Adrenal gland (tissue), 12 donors: ENCODE measurements around the gene VIPR2. TPM values are rescaled to one million over a fixed set of nuclear protein-coding genes. Genes with fewer than 3 reads are reported as not detected.

Experiments
- DNase-seq, 7 donors: peaks; one replicate each; pipeline ENCODE4 v3.0.0-alpha.2; 2019 to 2020
- H3K27ac ChIP-seq, 5 donors: fragments of 200-600 bp; sonication (generic) in 4 of 5; 1 replicate in 3 of 5; 2 replicates in 2 of 5; pipeline versions ENCODE4 v1.5.1 to v1.8.0; 2016 to 2020; ENCODE audit warnings: mild to moderate bottlenecking in 1 of 5
- H3K27me3 ChIP-seq: fragments of 200-600 bp; 2 replicates; pipeline ENCODE4 v1.8.0; 2021
- H3K36me3 ChIP-seq, 2 donors: fragments of 200-600 bp; replicated peaks in 1 of 2; 1 replicate in 1 of 2; 2 replicates in 1 of 2; pipeline versions ENCODE4 v1.5.1 to v1.8.0; 2018 to 2022
- H3K4me1 ChIP-seq, 2 donors: fragments of 200-600 bp; replicated peaks in 1 of 2; 1 replicate in 1 of 2; 2 replicates in 1 of 2; pipeline versions ENCODE4 v1.5.1 to v1.8.0; 2018 to 2021
- H3K4me3 ChIP-seq, 4 donors: fragments of 200-600 bp; sonication (generic) in 3 of 4; one replicate each; pipeline ENCODE4 v1.5.1; 2016 to 2018
- H3K9me3 ChIP-seq, 3 donors: fragments of 200-600 bp; sonication (generic) in 1 of 3; replicated peaks in 1 of 3; 1 replicate in 2 of 3; 2 replicates in 1 of 3; pipeline versions ENCODE4 v1.5.1 to v1.8.0; 2016 to 2021
- POLR2A ChIP-seq, 2 donors: fragments of 450-650 bp; IDR thresholded peaks; one replicate each; pipeline ENCODE4 v1.6.1; 2017; ENCODE audit warnings: antibody characterized with exemption in 2 of 2, mild to moderate bottlenecking in 2 of 2, moderate library complexity in 1 of 2
- WGBS, 4 donors: extraction: QIAGEN DNeasy Blood & Tissue Kit in 2 of 4; methylation state at CpG; one replicate each; pipeline versions ENCODE4 v1.1.5 to v1.1.7; 2013 to 2017; 5-methylcytosine and 5-hydroxymethylcytosine counted together
- intact Hi-C, 2 donors: fragments of 100-400 bp; cut with DNase I; formaldehyde crosslinking; loops; one replicate each; pipeline versions ENCODE4 v1.14.1 to v1.15.0; 2022 to 2023
- polyA plus RNA-seq, 3 donors: library from polyadenylated mRNA; stranded (reverse); fragments of 200-250 nt in 2 of 3; fragments of 350-450 nt in 1 of 3; fragmentation: Illumina TruSeq in 1 of 3; extraction: RNeasy Lipid Tissue Mini Kit (QIAGEN cat#74804) in 1 of 3; gene quantifications; one replicate each; pipeline ENCODE4 v1.2.3, GENCODE V29; 2013 to 2014
- total RNA-seq, 9 donors: library from RNA; depleted of rRNA in 4 of 9; stranded (reverse); fragments of >200 nt in 4 of 9; fragments of 120-200 nt in 1 of 9; fragmentation: NEBNext Ultra II Directional in 1 of 9; extraction: Animal tissue kit (Norgen Biotek cat#: 25700) in 1 of 9; gene quantifications; one replicate each; pipeline versions ENCODE4 v1.1.0 to v1.2.4, GENCODE V29; 2013 to 2023
- TF ChIP-seq, protein P1 (sequence below), 6 experiments: fragments of 450-650 bp in 4 of 6; fragments of 200-600 bp in 2 of 6; sonication (generic) in 1 of 6; IDR thresholded peaks; 1 replicate in 5 of 6; 2 replicates in 1 of 6; pipeline versions ENCODE4 v1.5.1 to v1.8.0; 2016 to 2021; ENCODE audit warnings: antibody characterized with exemption in 6 of 6, mild to moderate bottlenecking in 2 of 6, moderate library complexity in 1 of 6
- donor health status: healthy with polysubstance abuse.
- donor health status: Bipolar disorder and iron deficiency.
- donor health status: DM: yes; HTN: yes; CAD: no.
- donor health status: DM: no; HTN: no; CAD: no.
- donor health status: DM: no; HTN: no; CAD: no.
- donor health status: DM: yes; HTN: yes; CAD: no.

VIPR2 gene
- total and polyA plus RNA-seq, 12 donors, result 0.06 to 3.8 (median 0.80) TPM

DNA sequence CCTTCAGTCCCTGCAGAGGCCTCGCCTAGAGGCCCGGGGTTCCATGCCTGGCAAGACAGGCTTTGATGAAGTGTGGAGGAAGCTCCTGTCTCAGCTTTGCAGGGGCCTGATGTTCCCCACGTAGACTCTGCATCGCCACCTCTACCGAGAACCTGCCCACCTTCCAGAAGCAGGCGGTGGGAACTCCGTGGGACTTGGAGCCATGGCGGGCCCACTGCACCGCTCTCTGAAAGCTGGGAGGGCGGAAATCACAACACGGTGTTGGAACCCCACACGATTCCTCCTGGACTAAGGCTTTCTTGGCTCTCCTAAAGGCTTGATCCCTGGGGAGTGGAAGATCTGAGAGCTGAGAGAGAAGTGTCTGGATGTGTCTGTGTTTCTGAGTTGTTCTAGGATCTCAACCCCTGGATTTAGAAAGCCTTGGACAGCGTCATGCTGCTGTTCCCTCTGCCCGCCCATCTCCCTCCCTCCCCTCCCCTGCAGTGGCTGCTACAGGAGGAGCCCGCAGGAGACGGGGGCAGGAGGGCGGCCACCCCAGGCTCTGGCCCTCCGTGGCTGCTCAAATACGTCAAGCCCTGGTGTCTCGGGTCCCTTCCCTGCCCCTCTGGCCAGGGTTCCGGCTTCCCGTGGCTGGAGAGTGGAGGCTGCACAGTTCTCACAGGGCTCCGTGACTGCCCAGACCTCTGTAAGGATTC is 79.7 kb downstream of the VIPR2 start:
- H3K36me3 ChIP-seq, result no peaks in the 10 kb centered on the region
- H3K4me1 ChIP-seq, result no peaks in the 10 kb centered on the region
- no peak overlapping the region for H3K27ac ChIP-seq
- peak in 1 of 7 donors; percentile 39 for DNase-seq
- intact Hi-C loops, result no loop called here
- 81 to 85% (median 81%) methylated on average over 11 to 23 of the region's 23 CpGs for WGBS, 4 donors
- no peaks in the 10 kb centered on the region for H3K27me3 ChIP-seq
- no peak overlapping the region for H3K4me3 ChIP-seq
- no peak for TF ChIP-seq POLR2A (IDR thresholded peaks at IDR 0.05)
- TF ChIP-seq, protein P1, sequence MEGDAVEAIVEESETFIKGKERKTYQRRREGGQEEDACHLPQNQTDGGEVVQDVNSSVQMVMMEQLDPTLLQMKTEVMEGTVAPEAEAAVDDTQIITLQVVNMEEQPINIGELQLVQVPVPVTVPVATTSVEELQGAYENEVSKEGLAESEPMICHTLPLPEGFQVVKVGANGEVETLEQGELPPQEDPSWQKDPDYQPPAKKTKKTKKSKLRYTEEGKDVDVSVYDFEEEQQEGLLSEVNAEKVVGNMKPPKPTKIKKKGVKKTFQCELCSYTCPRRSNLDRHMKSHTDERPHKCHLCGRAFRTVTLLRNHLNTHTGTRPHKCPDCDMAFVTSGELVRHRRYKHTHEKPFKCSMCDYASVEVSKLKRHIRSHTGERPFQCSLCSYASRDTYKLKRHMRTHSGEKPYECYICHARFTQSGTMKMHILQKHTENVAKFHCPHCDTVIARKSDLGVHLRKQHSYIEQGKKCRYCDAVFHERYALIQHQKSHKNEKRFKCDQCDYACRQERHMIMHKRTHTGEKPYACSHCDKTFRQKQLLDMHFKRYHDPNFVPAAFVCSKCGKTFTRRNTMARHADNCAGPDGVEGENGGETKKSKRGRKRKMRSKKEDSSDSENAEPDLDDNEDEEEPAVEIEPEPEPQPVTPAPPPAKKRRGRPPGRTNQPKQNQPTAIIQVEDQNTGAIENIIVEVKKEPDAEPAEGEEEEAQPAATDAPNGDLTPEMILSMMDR (IDR thresholded peaks at IDR 0.05), result no peak
- no peaks in the 10 kb centered on the region for H3K9me3 ChIP-seq

DNA sequence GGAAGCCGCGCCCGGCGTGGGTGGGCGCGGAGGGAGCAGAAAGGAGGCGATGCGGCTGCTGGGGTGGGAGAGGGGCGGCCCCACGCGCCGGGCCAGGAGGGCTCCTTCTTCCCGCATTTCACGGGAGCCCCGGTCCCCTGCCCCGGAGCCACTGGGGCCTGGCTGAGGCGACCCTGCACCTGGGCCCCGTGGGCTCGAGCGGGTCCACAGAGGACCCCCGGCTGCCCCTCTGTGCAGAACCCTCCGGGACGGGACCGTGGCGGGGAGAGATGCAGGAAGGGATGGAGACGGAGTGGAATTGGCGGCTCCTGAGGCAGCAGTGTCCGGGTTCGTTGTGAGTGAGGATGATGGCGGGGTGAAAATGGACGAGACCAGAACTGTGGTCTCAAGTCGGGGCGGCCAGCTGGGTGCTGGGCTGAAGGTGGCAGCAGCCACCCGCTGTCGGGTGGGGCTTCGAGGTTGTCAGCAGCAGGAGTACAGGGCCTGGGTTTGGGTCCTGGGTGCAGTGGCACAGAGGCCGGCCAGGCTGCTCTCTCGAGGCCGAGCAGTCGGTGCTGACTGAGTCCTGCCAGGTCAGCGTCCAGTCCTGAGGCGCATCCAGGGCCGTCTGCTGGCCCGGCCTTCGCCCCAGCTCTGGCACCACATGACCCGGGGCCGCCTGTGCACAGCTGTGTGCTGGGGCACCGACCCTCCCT is 80.4 kb downstream of the VIPR2 start:
- no peak for TF ChIP-seq POLR2A (IDR thresholded peaks at IDR 0.05)
- TF ChIP-seq, protein P1 (IDR thresholded peaks at IDR 0.05), result no peak
- peak in 1 of 7 donors; percentile 24 for DNase-seq
- H3K4me3 ChIP-seq, result no peak overlapping the region
- H3K9me3 ChIP-seq, result no peaks in the 10 kb centered on the region
- H3K27ac ChIP-seq, result no peak overlapping the region
- no peaks in the 10 kb centered on the region for H3K27me3 ChIP-seq
- no peaks in the 10 kb centered on the region for H3K36me3 ChIP-seq
- H3K4me1 ChIP-seq, result no peaks in the 10 kb centered on the region
- 88 to 96% (median 91%) methylated on average over 24 to 48 of the region's 48 CpGs for WGBS, 4 donors
- intact Hi-C loops, result no loop called here

DNA sequence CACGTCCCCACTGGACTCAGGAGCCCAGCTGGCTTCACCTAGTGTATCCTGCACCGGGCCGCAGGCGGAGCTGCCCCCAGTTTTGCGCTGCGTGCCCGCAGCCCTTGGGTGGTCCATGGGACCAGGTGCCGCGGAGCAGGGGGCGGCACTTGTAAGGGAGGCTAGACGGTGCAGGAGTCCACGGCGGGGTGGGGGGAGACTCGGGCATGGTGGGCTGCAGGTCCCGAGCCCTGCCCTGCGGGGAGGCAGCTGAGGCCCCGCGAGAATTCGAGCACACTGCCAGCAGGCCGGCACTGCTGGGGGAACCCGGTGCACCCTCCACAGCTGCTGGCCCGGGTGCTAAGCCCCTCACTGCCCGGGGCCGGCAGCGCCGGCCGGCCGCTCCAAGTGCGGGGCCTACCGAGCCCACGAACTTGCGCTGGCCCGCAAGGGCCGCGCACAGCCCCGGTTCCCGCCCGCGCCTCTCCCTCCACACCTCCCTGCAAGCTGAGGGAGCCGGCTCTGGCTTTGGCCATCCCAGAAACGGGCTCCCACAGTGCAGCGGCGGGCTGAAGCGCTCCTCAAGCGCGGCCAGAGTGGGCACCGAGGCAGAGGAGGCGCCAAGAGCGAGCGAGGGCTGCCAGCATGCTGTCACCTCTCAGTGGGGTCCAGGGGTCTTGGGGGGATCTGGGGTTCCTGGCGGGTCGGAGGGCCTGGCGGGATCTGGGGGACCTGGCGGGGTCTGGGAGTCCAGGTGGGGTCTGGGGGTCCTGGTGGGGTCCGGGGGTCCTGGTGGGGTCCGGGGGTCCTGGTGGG is 81.4 kb downstream of the VIPR2 start:
- 93 to 96% (median 94%) methylated on average over 4 to 56 of the region's 56 CpGs for WGBS, 4 donors
- peak in 1 of 7 donors; percentile 9 for DNase-seq

More for the DNA sequence above, 81.4 kb downstream of the VIPR2 start:
- H3K4me1 ChIP-seq, result no peaks in the 10 kb centered on the region
- TF ChIP-seq, protein P1 (IDR thresholded peaks at IDR 0.05), result no peak
- TF ChIP-seq POLR2A (IDR thresholded peaks at IDR 0.05), result no peak
- no peaks in the 10 kb centered on the region for H3K27me3 ChIP-seq
- no peaks in the 10 kb centered on the region for H3K9me3 ChIP-seq
- H3K27ac ChIP-seq, result no peak overlapping the region
- H3K4me3 ChIP-seq, result no peak overlapping the region
- no peaks in the 10 kb centered on the region for H3K36me3 ChIP-seq
- intact Hi-C loops, result no loop called here
